OCI-LY7 (cell line): ENCODE results near the gene YRDC. TPM values are rescaled to one million over a fixed set of nuclear protein-coding genes. Genes with fewer than 3 reads are reported as not detected.

Source experiments
- BruUV-seq: library from RNA; stranded (reverse); fragments of 400-500 nt; replicated peaks from 2 replicates; lab custom pipeline; 2021; lab: Mats Ljungman, UMichigan
- CTCF ChIA-PET: fragments of 300-600 bp; sonication (Branson Sonifier 250); formaldehyde crosslinking; loops from one replicate; lab custom pipeline; 2022; ENCODE audit warnings: antibody characterized with exemption; ENCODE audit not compliant: unreplicated experiment; lab: Charles Lee
- POLR2A ChIA-PET: fragments of 300-600 bp; sonication (Branson Sonifier 250); formaldehyde crosslinking; loops from one replicate; lab custom pipeline; 2022; ENCODE audit warnings: antibody characterized with exemption; lab: Charles Lee
- DNase-seq: peaks from one replicate; pipeline ENCODE4 v3.0.0-alpha.2; 2015; ENCODE audit warnings: low spot score
- H2AFZ ChIP-seq: fragments of 200-600 bp; sonication (generic), shearing (Covaris generic); 2 replicates; pipeline ENCODE4 v1.6.1; 2014; ENCODE audit warnings: mild to moderate bottlenecking, antibody characterized with exemption, low read length, moderate library complexity
- H3K27ac ChIP-seq: fragments of 200-600 bp; sonication (generic); 2 replicates; pipeline ENCODE4 v1.5.1; 2014; ENCODE audit warnings: mixed run types, low read depth, mild to moderate bottlenecking, moderate library complexity, low read length, inconsistent platforms; ENCODE audit not compliant: poor library complexity, severe bottlenecking
- H3K36me3 ChIP-seq: fragments of 200-600 bp; sonication (generic); 2 replicates; pipeline ENCODE4 v1.6.1; 2014; ENCODE audit warnings: mild to moderate bottlenecking, antibody characterized with exemption, low read length, moderate library complexity, mixed read lengths; ENCODE audit not compliant: insufficient read depth
- H3K4me1 ChIP-seq: fragments of 200-600 bp; sonication (generic); 2 replicates; pipeline ENCODE4 v1.5.1; 2014; ENCODE audit warnings: mild to moderate bottlenecking, low read length; ENCODE audit not compliant: insufficient read depth, poor library complexity, severe bottlenecking
- H3K4me2 ChIP-seq: fragments of 200-600 bp; sonication (generic); 2 replicates; pipeline ENCODE4 v1.6.1; 2014; ENCODE audit warnings: mild to moderate bottlenecking, low read length
- H3K4me3 ChIP-seq: fragments of 200-600 bp; sonication (generic); 2 replicates; pipeline ENCODE4 v1.5.1; 2014; ENCODE audit warnings: mild to moderate bottlenecking, low read depth, low read length; ENCODE audit not compliant: poor library complexity, severe bottlenecking
- H3K79me2 ChIP-seq: fragments of 200-600 bp; sonication (generic); 2 replicates; pipeline ENCODE4 v1.6.1; 2016; ENCODE audit warnings: low read depth, mild to moderate bottlenecking, low read length, moderate library complexity, mixed read lengths; ENCODE audit not compliant: insufficient read depth
- H3K9me2 ChIP-seq: fragments of 200-600 bp; sonication (generic); 2 replicates; pipeline ENCODE4 v1.6.1; 2016; ENCODE audit warnings: mild to moderate bottlenecking, low read length, mixed read lengths; ENCODE audit not compliant: insufficient read depth
- H3K9me3 ChIP-seq: fragments of 200-600 bp; sonication (generic); 2 replicates; pipeline ENCODE4 v1.6.1; 2014; ENCODE audit warnings: mild to moderate bottlenecking, mixed run types, low read length, mixed read lengths
- H4K20me1 ChIP-seq: fragments of 200-600 bp; sonication (generic); 2 replicates; pipeline ENCODE4 v1.6.1; 2014; ENCODE audit warnings: mild to moderate bottlenecking, antibody characterized with exemption, low read length, moderate library complexity, mixed read lengths; ENCODE audit not compliant: insufficient read depth
- CTCF ChIP-seq: fragments of 200-600 bp; sonication (generic); conservative IDR thresholded peaks from 2 replicates; pipeline ENCODE4 v1.5.1; 2014; ENCODE audit warnings: mild to moderate bottlenecking, antibody characterized with exemption, low read length, moderate library complexity, mixed read lengths
- EZH2phosphoT487 ChIP-seq: fragments of 200-600 bp; sonication (generic); IDR thresholded peaks from 2 replicates; pipeline ENCODE4 v1.6.1; 2018; ENCODE audit warnings: low read depth, borderline replicate concordance, mild to moderate bottlenecking, mixed run types, antibody characterized with exemption, low read length, moderate library complexity, mixed read lengths
- intact Hi-C: fragments of 100-400 bp; cut with micrococcal nuclease; formaldehyde crosslinking; loops from one replicate; pipeline ENCODE4 v1.10.0; 2022; ENCODE audit not compliant: unreplicated experiment
- total RNA-seq, 2 experiments: library from RNA; depleted of rRNA in 1 of 2; stranded (reverse); fragments of >200 nt in 1 of 2; shearing (Covaris generic) in 1 of 2; gene quantifications; 2 replicates each; pipeline ENCODE4 v1.2.3, GENCODE V29; 2014 to 2022

The YRDC gene
- total RNA-seq, 2 experiments from 2014 or later = 27.6 to 28.0 TPM

DNA sequence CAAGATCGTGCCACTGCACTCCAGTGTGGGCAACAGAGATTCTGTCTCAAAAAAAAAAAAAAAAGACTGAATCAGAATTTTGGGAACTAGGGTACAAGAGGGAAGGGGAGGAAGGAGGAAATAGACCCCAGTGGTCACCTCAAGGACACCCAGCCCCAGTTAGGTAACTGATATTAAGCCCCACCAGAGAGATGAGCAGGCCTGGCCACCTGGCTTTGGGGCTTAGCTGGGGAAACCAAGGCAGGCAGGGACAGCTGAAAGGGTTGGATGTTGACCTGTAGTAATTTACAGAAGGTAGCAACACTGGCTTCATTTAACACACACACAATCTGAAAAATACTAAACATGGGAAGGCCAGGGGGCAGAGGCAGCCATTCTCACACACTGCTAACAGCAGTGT is 5.6 kb downstream of the YRDC start:
- Histone ChIP-seq H2AFZ (no peak overlapping the region), H3K9me2 (no peaks in the 10 kb centered on the region), H3K9me3 (no peaks in the 10 kb centered on the region), H3K36me3 (peaks cover 98% of the 10 kb centered on the region), H3K79me2 (peaks cover 29% of the 10 kb centered on the region), H3K27ac (no peak overlapping the region), H3K4me2 (no peak overlapping the region), H4K20me1 (peaks cover 10% of the 10 kb centered on the region), H3K4me1 (peaks cover 11% of the 10 kb centered on the region), H3K4me3 (no peak overlapping the region)
- ChIA-PET POLR2A (no interaction called here), CTCF (no interaction called here)
- BruUV-seq = no TSS peak
- DNase-seq = no peak
- intact Hi-C loops = no loop called here
- TF ChIP-seq EZH2phosphoT487 (no peak), CTCF (no peak)

- Histone ChIP-seq H3K9me3 (no peaks in the 10 kb centered on the region), H3K4me1 (peaks cover 28% of the 10 kb centered on the region), H3K27ac (no peak overlapping the region), H3K9me2 (no peaks in the 10 kb centered on the region), H3K4me2 (no peak overlapping the region), H3K79me2 (peaks cover 18% of the 10 kb centered on the region; the same call in 1 of the 2 replicates), H3K36me3 (peaks cover 69% of the 10 kb centered on the region), H3K4me3 (no peak overlapping the region), H2AFZ (no peak overlapping the region), H4K20me1 (no peaks in the 10 kb centered on the region)
- CTCF ChIA-PET = no interaction called here
- no peak for DNase-seq
- no TSS peak for BruUV-seq
- intact Hi-C loops = no loop called here
- TF ChIP-seq EZH2phosphoT487 = no peak
- no peak for TF ChIP-seq CTCF
- POLR2A ChIA-PET = interaction anchor here (1.1 to 1.8 kb wide), 2 partner anchors 9 to 10 kb away, joined by 4 to 6 read pairs; partner anchors contain the start of genes C1orf122 and YRDC
Measured at GRCh38 chr1:37797750-37798345, 10.2 kb downstream of the YRDC start.
